ENCODE data around the gene SLC37A3. TPM values are rescaled to one million over a fixed set of nuclear protein-coding genes. Genes with fewer than 3 reads are reported as not detected.

SLC37A3 gene
- total RNA-seq, result 10 to 100 TPM; 26.8 to 72.7 (median 39.4) TPM
- polyA plus RNA-seq, result 10 to 100 TPM; 18.5 to 20.7 TPM
- total RNA-seq, result 31.1 reads per million, percentile 60 among the genes with 10 or more reads in this experiment

GRCh38 chr7:140397784-140398750 is at the start of gene SLC37A3:
Gene SLC37A3, minus strand, starts transcription at chr7:140398530. Its CDS starts 16,004 bp downstream, at chr7:140382526.
- Histone ChIP-seq H3K36me3 (ENCODE audit: control insufficient read depth in 2 of 3, insufficient read depth in 3 of 3, low read length in 3 of 3) (peaks cover 0 to 6% (median 0%) of the 10 kb centered on the region in 3 experiments), H3K27ac (ENCODE audit: low read depth, low read length) (peak within 1 kb of the TSS; percentile 84), H3K4me3 (ENCODE audit: low read length) (peak within 1 kb of the TSS; percentile 67), H3K9me3 (ENCODE audit: control insufficient read depth in 2 of 3, low read length in 3 of 3) (no peaks in the 10 kb centered on the region), H3K4me1 (ENCODE audit: control insufficient read depth in 2 of 2, insufficient read depth in 2 of 2, low read length in 2 of 2) (peaks cover 0 to 15% of the 10 kb centered on the region in 2 donors), H3K27me3 (ENCODE audit: control insufficient read depth in 2 of 2, insufficient read depth in 2 of 2, low read length in 2 of 2) (no peaks in the 10 kb centered on the region)
- POLR2A ChIA-PET, result interaction anchor here (0.9 to 1.6 kb wide), 4 partner anchors 15 to 80 kb away, joined by 3 to 6 read pairs (median 4); no protein-coding TSS in a partner anchor
- DNase-seq, result peak; percentile 74 to 93 (median 80)
- peak; percentile 97 for ATAC-seq
- Mint-ChIP-seq H3K4me3 (peak within 1 kb of the TSS; percentile 79 to 95 (median 90)), H3K4me1 (peaks cover 22 to 41% (median 31%) of the 10 kb centered on the region in 7 donors), H3K36me3 (peaks cover 0 to 19% (median 0%) of the 10 kb centered on the region in 5 donors), H3K9me3 (no peaks in the 10 kb centered on the region), H3K27me3 (no peaks in the 10 kb centered on the region), H3K27ac (peak within 1 kb of the TSS; percentile 14 to 92 (median 85))
- intact Hi-C loops (cut with micrococcal nuclease), result loop anchor here (1.0 to 10.0 kb wide), 6 partner anchors 22 to 1053 kb away; partner anchors contain the start of genes FMC1 (in 1 of the 2), MKRN1 (in 1 of the 2) and PARP12 (in 1 of the 2)
- CTCF ChIA-PET, result no interaction called here

GRCh38 chr7:140447841-140448240 is 49.5 kb upstream of the SLC37A3 start:
- peaks cover 0 to 4% (median 0%) of the 10 kb centered on the region in 3 experiments for H3K36me3 ChIP-seq (ENCODE audit: control insufficient read depth in 2 of 3, insufficient read depth in 3 of 3, low read length in 3 of 3)
- Mint-ChIP-seq H3K27me3 (no peaks in the 10 kb centered on the region), H3K4me1 (peaks cover 17 to 31% (median 26%) of the 10 kb centered on the region in 7 donors), H3K27ac (peak overlapping the region in 3 of 9 donors; percentile 11 to 60 (median 19)), H3K4me3 (no peak overlapping the region), H3K36me3 (peaks cover 0 to 6% (median 5%) of the 10 kb centered on the region in 5 donors), H3K9me3 (no peaks in the 10 kb centered on the region)
- ChIA-PET CTCF (no interaction called here), POLR2A (no interaction called here)
- no peak for DNase-seq
- peak; percentile 8 for ATAC-seq
- H3K27ac ChIP-seq (ENCODE audit: low read depth, low read length), result no peak overlapping the region
- H3K4me1 ChIP-seq (ENCODE audit: control insufficient read depth in 2 of 2, insufficient read depth in 2 of 2, low read length in 2 of 2), result no peaks in the 10 kb centered on the region
- H3K9me3 ChIP-seq (ENCODE audit: control insufficient read depth in 2 of 3, low read length in 3 of 3), result no peaks in the 10 kb centered on the region
- H3K4me3 ChIP-seq (ENCODE audit: low read length), result no peak overlapping the region
- H3K27me3 ChIP-seq (ENCODE audit: control insufficient read depth in 2 of 2, insufficient read depth in 2 of 2, low read length in 2 of 2), result no peaks in the 10 kb centered on the region
- intact Hi-C loops (cut with micrococcal nuclease), result no loop called here

GRCh38 chr7:140446467-140446866 is 48.1 kb upstream of the SLC37A3 start:
- no peak for DNase-seq
- ChIA-PET CTCF (interaction anchor here (0.6 kb wide), 1 partner anchor 42 kb away, joined by 3 read pairs; no protein-coding TSS in a partner anchor), POLR2A (interaction anchor here (0.5 kb wide), 1 partner anchor 20 kb away, joined by 5 read pairs; no protein-coding TSS in a partner anchor)
- no peak overlapping the region for H3K27ac ChIP-seq (ENCODE audit: low read depth, low read length)
- Mint-ChIP-seq H3K27ac (peak overlapping the region in 1 of 9 donors; percentile 49), H3K4me3 (no peak overlapping the region), H3K4me1 (peaks cover 3 to 26% (median 19%) of the 10 kb centered on the region in 7 donors), H3K9me3 (no peaks in the 10 kb centered on the region), H3K27me3 (no peaks in the 10 kb centered on the region), H3K36me3 (peaks cover 0 to 2% (median 0%) of the 10 kb centered on the region in 5 donors)
- H3K27me3 ChIP-seq (ENCODE audit: control insufficient read depth in 2 of 2, insufficient read depth in 2 of 2, low read length in 2 of 2), result no peaks in the 10 kb centered on the region
- no peak for ATAC-seq
- no peaks in the 10 kb centered on the region for H3K4me1 ChIP-seq (ENCODE audit: control insufficient read depth in 2 of 2, insufficient read depth in 2 of 2, low read length in 2 of 2)
- no peaks in the 10 kb centered on the region for H3K9me3 ChIP-seq (ENCODE audit: control insufficient read depth in 2 of 3, low read length in 3 of 3)
- H3K36me3 ChIP-seq (ENCODE audit: control insufficient read depth in 2 of 3, insufficient read depth in 3 of 3, low read length in 3 of 3), result peaks cover 0 to 4% (median 0%) of the 10 kb centered on the region in 3 experiments
- intact Hi-C loops (cut with micrococcal nuclease), result no loop called here
- no peak overlapping the region for H3K4me3 ChIP-seq (ENCODE audit: low read length)

GRCh38 chr7:140441519-140441918 is 43.2 kb upstream of the SLC37A3 start:
- H3K4me1 ChIP-seq (ENCODE audit: control insufficient read depth in 2 of 2, insufficient read depth in 2 of 2, low read length in 2 of 2), result no peaks in the 10 kb centered on the region
- H3K27ac Mint-ChIP-seq, result no peak overlapping the region
- ATAC-seq (no peak), DNase-seq (no peak)
- H3K27ac ChIP-seq (ENCODE audit: low read depth, low read length), result no peak overlapping the region
- POLR2A ChIA-PET, result no interaction called here
- H3K36me3 Mint-ChIP-seq, result peaks cover 0 to 3% (median 0%) of the 10 kb centered on the region in 5 donors
- intact Hi-C loops (cut with micrococcal nuclease), result loop anchor here in 1 of 2 donors (5.0 kb wide), 1 partner anchor 39 kb away; the partner anchor contains the start of gene RAB19
- H3K27me3 Mint-ChIP-seq, result peaks cover 0 to 2% (median 0%) of the 10 kb centered on the region in 5 donors
- H3K9me3 Mint-ChIP-seq, result no peaks in the 10 kb centered on the region
- CTCF ChIA-PET, result no interaction called here
- H3K27me3 ChIP-seq (ENCODE audit: control insufficient read depth in 2 of 2, insufficient read depth in 2 of 2, low read length in 2 of 2), result no peaks in the 10 kb centered on the region
- H3K4me1 Mint-ChIP-seq, result peaks cover 0 to 11% (median 0%) of the 10 kb centered on the region in 7 donors
- H3K36me3 ChIP-seq (ENCODE audit: control insufficient read depth in 2 of 3, insufficient read depth in 3 of 3, low read length in 3 of 3), result no peaks in the 10 kb centered on the region
- H3K4me3 ChIP-seq (ENCODE audit: low read length), result no peak overlapping the region
- H3K9me3 ChIP-seq (ENCODE audit: control insufficient read depth in 2 of 3, low read length in 3 of 3), result no peaks in the 10 kb centered on the region
- no peak overlapping the region for H3K4me3 Mint-ChIP-seq

- Mint-ChIP-seq H3K27ac (no peak overlapping the region), H3K36me3 (peaks cover 0 to 3% (median 0%) of the 10 kb centered on the region in 5 donors), H3K27me3 (peaks cover 0 to 7% (median 0%) of the 10 kb centered on the region in 5 donors), H3K4me3 (no peak overlapping the region), H3K4me1 (peaks cover 0 to 11% (median 0%) of the 10 kb centered on the region in 7 donors), H3K9me3 (no peaks in the 10 kb centered on the region)
- Histone ChIP-seq H3K27me3 (ENCODE audit: control insufficient read depth in 2 of 2, insufficient read depth in 2 of 2, low read length in 2 of 2) (no peaks in the 10 kb centered on the region), H3K9me3 (ENCODE audit: control insufficient read depth in 2 of 3, low read length in 3 of 3) (no peaks in the 10 kb centered on the region), H3K4me3 (ENCODE audit: low read length) (no peak overlapping the region), H3K4me1 (ENCODE audit: control insufficient read depth in 2 of 2, insufficient read depth in 2 of 2, low read length in 2 of 2) (no peaks in the 10 kb centered on the region), H3K27ac (ENCODE audit: low read depth, low read length) (no peak overlapping the region), H3K36me3 (ENCODE audit: control insufficient read depth in 2 of 3, insufficient read depth in 3 of 3, low read length in 3 of 3) (no peaks in the 10 kb centered on the region)
- ChIA-PET CTCF (interaction anchor here (0.8 kb wide), 1 partner anchor 281 kb away, joined by 3 read pairs; no protein-coding TSS in a partner anchor), POLR2A (no interaction called here)
- ATAC-seq, result no peak
- intact Hi-C loops (cut with micrococcal nuclease), result loop anchor here in 1 of 2 donors (5.0 kb wide), 1 partner anchor 38 kb away; the partner anchor contains the start of gene RAB19
- DNase-seq, result no peak
Measured at GRCh38 chr7:140440593-140440992, 42.3 kb upstream of the SLC37A3 start.

GRCh38 chr7:140439359-140439758 is 41.0 kb upstream of the SLC37A3 start:
- Histone ChIP-seq H3K36me3 (ENCODE audit: control insufficient read depth in 2 of 3, insufficient read depth in 3 of 3, low read length in 3 of 3) (no peaks in the 10 kb centered on the region), H3K4me1 (ENCODE audit: control insufficient read depth in 2 of 2, insufficient read depth in 2 of 2, low read length in 2 of 2) (no peaks in the 10 kb centered on the region), H3K4me3 (ENCODE audit: low read length) (no peak overlapping the region), H3K27ac (ENCODE audit: low read depth, low read length) (no peak overlapping the region), H3K9me3 (ENCODE audit: control insufficient read depth in 2 of 3, low read length in 3 of 3) (no peaks in the 10 kb centered on the region), H3K27me3 (ENCODE audit: control insufficient read depth in 2 of 2, insufficient read depth in 2 of 2, low read length in 2 of 2) (no peaks in the 10 kb centered on the region)
- Mint-ChIP-seq H3K36me3 (peaks cover 0 to 3% (median 0%) of the 10 kb centered on the region in 5 donors), H3K9me3 (no peaks in the 10 kb centered on the region), H3K27ac (no peak overlapping the region), H3K27me3 (peaks cover 0 to 7% (median 0%) of the 10 kb centered on the region in 5 donors), H3K4me1 (peaks cover 0 to 11% (median 0%) of the 10 kb centered on the region in 7 donors), H3K4me3 (no peak overlapping the region)
- intact Hi-C loops (cut with micrococcal nuclease), result no loop called here
- DNase-seq (no peak), ATAC-seq (no peak)
- CTCF ChIA-PET, result no interaction called here
- POLR2A ChIA-PET, result no interaction called here

All from naive thymus-derived CD4-positive, alpha-beta T cell (primary cell).